H9 (cell line): ENCODE measurements around the gene OLIG1. TPM values are rescaled to one million over a fixed set of nuclear protein-coding genes. Genes with fewer than 3 reads are reported as not detected.

Experiments used
- DNase-seq: peaks from one replicate; pipeline ENCODE4 v3.0.0-alpha.2; 2017
- H2AFZ ChIP-seq: one replicate; pipeline ENCODE4 v1.6.1; 2013; ENCODE audit warnings: mild to moderate bottlenecking, low read length, control low read depth, moderate library complexity
- H2AK5ac ChIP-seq: 2 replicates; pipeline ENCODE4 v1.6.1; 2013; ENCODE audit warnings: low read length, control low read depth, mixed read lengths; ENCODE audit not compliant: insufficient read length
- H2BK120ac ChIP-seq: one replicate; pipeline ENCODE4 v1.6.1; 2013; ENCODE audit warnings: low read depth, mild to moderate bottlenecking, low read length, control low read depth, inconsistent platforms; ENCODE audit not compliant: poor library complexity, severe bottlenecking
- H2BK12ac ChIP-seq: 2 replicates; pipeline ENCODE4 v1.6.1; 2013; ENCODE audit warnings: low read length, control low read depth, mixed read lengths, low read depth; ENCODE audit not compliant: insufficient read length
- H2BK15ac ChIP-seq: 2 replicates; pipeline ENCODE4 v1.6.1; 2013; ENCODE audit warnings: low read depth, low read length, control low read depth
- H2BK20ac ChIP-seq: one replicate; pipeline ENCODE4 v1.6.1; 2013; ENCODE audit warnings: low read depth, mild to moderate bottlenecking, low read length, control low read depth, inconsistent platforms; ENCODE audit not compliant: poor library complexity, severe bottlenecking
- H2BK5ac ChIP-seq: 2 replicates; pipeline ENCODE4 v1.6.1; 2013; ENCODE audit warnings: low read length, control low read depth, mixed read lengths; ENCODE audit not compliant: insufficient read length
- H3K14ac ChIP-seq: 2 replicates; pipeline ENCODE4 v1.6.1; 2013; ENCODE audit warnings: low read length, control low read depth; ENCODE audit not compliant: insufficient read depth
- H3K18ac ChIP-seq: 2 replicates; pipeline ENCODE4 v1.6.1; 2013; ENCODE audit warnings: low read depth, mild to moderate bottlenecking, mixed read lengths, low read length, control low read depth; ENCODE audit not compliant: insufficient read length
- H3K23ac ChIP-seq: 2 replicates; pipeline ENCODE4 v1.6.1; 2013; ENCODE audit warnings: low read length, control low read depth, mixed read lengths, low read depth; ENCODE audit not compliant: insufficient read length
- H3K23me2 ChIP-seq: 2 replicates; pipeline ENCODE4 v1.6.1; 2013; ENCODE audit warnings: low read depth, mild to moderate bottlenecking, mixed read lengths, low read length, control low read depth; ENCODE audit not compliant: insufficient read length, poor library complexity, severe bottlenecking
- H3K27ac ChIP-seq: 2 replicates; pipeline ENCODE4 v1.5.1; 2013; ENCODE audit warnings: low read length, control low read depth, mixed read lengths, low read depth; ENCODE audit not compliant: insufficient read length
- H3K27me3 ChIP-seq: 2 replicates; pipeline ENCODE4 v1.6.1; 2013; ENCODE audit warnings: low read length, control low read depth, inconsistent platforms; ENCODE audit not compliant: insufficient read depth
- H3K4ac ChIP-seq: 2 replicates; pipeline ENCODE4 v1.6.1; 2013; ENCODE audit warnings: low read depth, mild to moderate bottlenecking, control low read depth, inconsistent platforms, low read length, moderate library complexity
- H3K4me1 ChIP-seq: 2 replicates; pipeline ENCODE4 v1.6.1; 2013; ENCODE audit warnings: low read length, control low read depth, inconsistent platforms; ENCODE audit not compliant: insufficient read depth
- H3K4me2 ChIP-seq: 2 replicates; pipeline ENCODE4 v1.6.1; 2013; ENCODE audit warnings: low read length, control low read depth, mixed read lengths; ENCODE audit not compliant: insufficient read length, insufficient read depth
- H3K56ac ChIP-seq: 2 replicates; pipeline ENCODE4 v1.6.1; 2013; ENCODE audit warnings: low read depth, mild to moderate bottlenecking, mixed read lengths, low read length, control low read depth; ENCODE audit not compliant: insufficient read length
- H3K79me1 ChIP-seq: 2 replicates; pipeline ENCODE4 v1.6.1; 2013; ENCODE audit warnings: low read depth, mild to moderate bottlenecking, moderate library complexity, low read length, control low read depth, inconsistent platforms; ENCODE audit not compliant: insufficient read depth, poor library complexity, severe bottlenecking
- H3K79me2 ChIP-seq: 2 replicates; pipeline ENCODE4 v1.6.1; 2013; ENCODE audit warnings: low read length, control low read depth, inconsistent platforms; ENCODE audit not compliant: insufficient read depth
- H3K9ac ChIP-seq: 2 replicates; pipeline ENCODE4 v1.6.1; 2013; ENCODE audit warnings: low read length, control low read depth, mixed read lengths; ENCODE audit not compliant: insufficient read length; ENCODE audit errors: extremely low read depth
- H3K9me3 ChIP-seq: one replicate; pipeline ENCODE4 v1.6.1; 2013; ENCODE audit warnings: low read depth, low read length, inconsistent platforms; ENCODE audit not compliant: control insufficient read depth
- H3T11ph ChIP-seq: one replicate; pipeline ENCODE4 v1.6.1; 2013; ENCODE audit warnings: mild to moderate bottlenecking, low read length, control low read depth, inconsistent platforms
- H4K20me1 ChIP-seq: one replicate; pipeline ENCODE4 v1.6.1; 2013; ENCODE audit not compliant: control insufficient read depth, insufficient read length, insufficient read depth
- H4K5ac ChIP-seq: 2 replicates; pipeline ENCODE4 v1.6.1; 2013; ENCODE audit warnings: low read depth, mild to moderate bottlenecking, mixed read lengths, low read length, control low read depth; ENCODE audit not compliant: insufficient read length
- H4K8ac ChIP-seq: replicated peaks from 2 replicates; pipeline ENCODE4 v1.6.1; 2013; ENCODE audit warnings: low read length, control low read depth, mixed read lengths, low read depth; ENCODE audit not compliant: insufficient read length
- H4K91ac ChIP-seq: 2 replicates; pipeline ENCODE4 v1.6.1; 2013; ENCODE audit warnings: low read depth, mild to moderate bottlenecking, moderate library complexity, mixed read lengths, low read length, control low read depth; ENCODE audit not compliant: insufficient read length
- H3K27ac Mint-ChIP-seq, 3 experiments: 2 replicates in 2 of 3; 3 replicates in 1 of 3; pipeline ENCODE4 v1.8.0; 2020 to 2021; ENCODE audit warnings: mixed read lengths in 3 of 3, mild to moderate bottlenecking in 1 of 3, moderate library complexity in 1 of 3
- H3K27me3 Mint-ChIP-seq: 2 replicates; pipeline ENCODE4 v1.8.0; 2021; ENCODE audit warnings: low read depth, mild to moderate bottlenecking, moderate library complexity, mixed read lengths
- H3K36me3 Mint-ChIP-seq, 3 experiments: 2 replicates in 2 of 3; 3 replicates in 1 of 3; pipeline ENCODE4 v1.8.0; 2020 to 2021; ENCODE audit warnings: low read depth in 3 of 3, mixed read lengths in 3 of 3; ENCODE audit not compliant: insufficient read depth in 1 of 3
- H3K4me1 Mint-ChIP-seq, 2 experiments: 2 replicates each; pipeline ENCODE4 v1.8.0; 2020; ENCODE audit warnings: mixed read lengths in 2 of 2
- H3K4me3 Mint-ChIP-seq, 2 experiments: 2 replicates in 1 of 2; 3 replicates in 1 of 2; pipeline ENCODE4 v1.8.0; 2020 to 2021; ENCODE audit warnings: mild to moderate bottlenecking in 2 of 2, mixed read lengths in 2 of 2, moderate library complexity in 1 of 2
- H3K9me3 Mint-ChIP-seq, 2 experiments: 2 replicates in 1 of 2; 3 replicates in 1 of 2; pipeline ENCODE4 v1.8.0; 2020; ENCODE audit warnings: mild to moderate bottlenecking in 2 of 2, mixed read lengths in 2 of 2, moderate library complexity in 1 of 2
- CTCF ChIP-seq: fragments of 200-600 bp; sonication (generic); conservative IDR thresholded peaks from 3 replicates; pipeline ENCODE4 v1.8.0; 2021; ENCODE audit warnings: antibody characterized with exemption, mild to moderate bottlenecking
- WGBS: extraction: QIAGEN DNeasy Blood & Tissue Kit; methylation state at CpG from one replicate; pipeline ENCODE4 v1.1.7; 2013; ENCODE audit warnings: missing lambda C conversion rate, low lambda C conversion rate, mixed read lengths; ENCODE audit not compliant: insufficient read length; ENCODE audit errors: extremely low coverage; 5-methylcytosine and 5-hydroxymethylcytosine counted together
- total RNA-seq: library from RNA; stranded (reverse); gene quantifications from 2 replicates; pipeline ENCODE4 v1.2.1, GENCODE V29; 2021

Gene OLIG1
- total RNA-seq, 1 experiment from 2014 or later: 0.31 TPM

- peaks cover 67 to 81% of the 10 kb centered on the region in 2 experiments for H3K4me1 Mint-ChIP-seq
Observed at GRCh38 chr21:33110340-33110715, 40.4 kb downstream of the OLIG1 start.

More at GRCh38 chr21:33110340-33110715, 40.4 kb downstream of the OLIG1 start:
- Histone ChIP-seq H3K27ac (no peak overlapping the region), H3K9ac (no peak overlapping the region), H3K4ac (no peak overlapping the region), H3K79me2 (no peaks in the 10 kb centered on the region), H3K9me3 (no peaks in the 10 kb centered on the region), H2BK12ac (no peak overlapping the region), H4K20me1 (no peaks in the 10 kb centered on the region), H3K4me2 (peak overlapping the region; percentile 84), H4K8ac (no peak overlapping the region), H3K79me1 (no peaks in the 10 kb centered on the region), H2BK15ac (no peak overlapping the region), H3K14ac (no peak overlapping the region), H4K5ac (no peak overlapping the region), H3T11ph (no peak overlapping the region), H2BK5ac (no peak overlapping the region), H2BK20ac (no peak overlapping the region), H2AK5ac (no peak overlapping the region), H3K4me1 (peaks cover 6% of the 10 kb centered on the region), H3K23me2 (peaks cover 7% of the 10 kb centered on the region), H3K27me3 (peaks cover 2% of the 10 kb centered on the region; the same call in 1 of the 2 replicates), H4K91ac (no peak overlapping the region), H3K23ac (no peak overlapping the region), H3K18ac (no peak overlapping the region), H3K56ac (no peak overlapping the region), H2AFZ (no peak overlapping the region), H2BK120ac (no peak overlapping the region)
- TF ChIP-seq CTCF: no peak
- Mint-ChIP-seq H3K27me3 (peaks cover 40% of the 10 kb centered on the region), H3K36me3 (no peaks in the 10 kb centered on the region), H3K27ac (no peak overlapping the region), H3K9me3 (no peaks in the 10 kb centered on the region), H3K4me3 (no peak overlapping the region)
- no CpG with 5 or more reads among the region's 9 CpGs for WGBS
- DNase-seq: no peak
